Upper lobe of left lung (tissue), 4 donors: ENCODE measurements around the gene CAPZB.

Source experiments
- EP300 ChIP-seq, 4 donors: sonication (generic); formaldehyde crosslinking; IDR thresholded peaks; one replicate each; pipeline ENCODE4 v1.5.1; 2017; ENCODE audit warnings: antibody characterized with exemption in 4 of 4, control low read depth in 2 of 4
- POLR2A ChIP-seq, 4 donors: fragments of 450-650 bp; IDR thresholded peaks; one replicate each; pipeline ENCODE4 v1.5.1; 2016 to 2017; ENCODE audit warnings: antibody characterized with exemption in 4 of 4, mild to moderate bottlenecking in 2 of 4
- POLR2AphosphoS5 ChIP-seq, 2 donors: sonication (generic); formaldehyde crosslinking; IDR thresholded peaks; one replicate each; pipeline ENCODE4 v1.5.1; 2017; ENCODE audit warnings: antibody characterized with exemption in 2 of 2
- TF ChIP-seq, protein P1 (sequence below), 6 experiments: fragments of 450-650 bp in 4 of 6; fragments of 200-600 bp in 2 of 6; sonication (generic) in 2 of 6; IDR thresholded peaks; one replicate each; pipeline ENCODE4 v1.5.1; 2016 to 2019; ENCODE audit warnings: antibody characterized with exemption in 6 of 6

DNA sequence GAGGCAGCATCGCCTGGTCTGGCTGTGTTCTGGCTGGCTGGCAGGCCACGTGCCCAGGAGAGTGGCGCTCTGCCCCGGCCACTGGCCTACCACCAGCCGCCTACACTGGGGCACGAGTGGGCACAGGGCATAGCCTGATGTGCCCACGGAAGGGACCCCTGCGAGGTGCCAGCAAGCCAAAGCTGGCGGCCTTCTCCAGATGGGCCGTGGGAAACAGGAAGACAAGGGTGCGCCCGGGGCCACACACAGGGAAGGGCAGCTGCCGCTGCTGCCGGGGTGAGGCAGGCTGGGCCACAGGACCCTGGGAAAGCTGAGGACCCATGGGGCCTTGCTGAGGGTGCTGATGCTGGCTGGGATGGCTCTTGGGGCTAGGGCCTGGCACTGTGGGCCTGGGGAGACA is 132.5 kb downstream of the CAPZB start:
- TF ChIP-seq EP300 (IDR thresholded peaks at IDR 0.05) (no peak), POLR2A (IDR thresholded peaks at IDR 0.05) (no peak), POLR2AphosphoS5 (IDR thresholded peaks at IDR 0.05) (no peak)
- TF ChIP-seq, protein P1, sequence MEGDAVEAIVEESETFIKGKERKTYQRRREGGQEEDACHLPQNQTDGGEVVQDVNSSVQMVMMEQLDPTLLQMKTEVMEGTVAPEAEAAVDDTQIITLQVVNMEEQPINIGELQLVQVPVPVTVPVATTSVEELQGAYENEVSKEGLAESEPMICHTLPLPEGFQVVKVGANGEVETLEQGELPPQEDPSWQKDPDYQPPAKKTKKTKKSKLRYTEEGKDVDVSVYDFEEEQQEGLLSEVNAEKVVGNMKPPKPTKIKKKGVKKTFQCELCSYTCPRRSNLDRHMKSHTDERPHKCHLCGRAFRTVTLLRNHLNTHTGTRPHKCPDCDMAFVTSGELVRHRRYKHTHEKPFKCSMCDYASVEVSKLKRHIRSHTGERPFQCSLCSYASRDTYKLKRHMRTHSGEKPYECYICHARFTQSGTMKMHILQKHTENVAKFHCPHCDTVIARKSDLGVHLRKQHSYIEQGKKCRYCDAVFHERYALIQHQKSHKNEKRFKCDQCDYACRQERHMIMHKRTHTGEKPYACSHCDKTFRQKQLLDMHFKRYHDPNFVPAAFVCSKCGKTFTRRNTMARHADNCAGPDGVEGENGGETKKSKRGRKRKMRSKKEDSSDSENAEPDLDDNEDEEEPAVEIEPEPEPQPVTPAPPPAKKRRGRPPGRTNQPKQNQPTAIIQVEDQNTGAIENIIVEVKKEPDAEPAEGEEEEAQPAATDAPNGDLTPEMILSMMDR (IDR thresholded peaks at IDR 0.05): no peak
